HepG2 (cell line): Measurements from ENCODE around the gene ABHD2. TPM values are rescaled to one million over a fixed set of nuclear protein-coding genes. Genes with fewer than 3 reads are reported as not detected.

ENCODE experiments used
- ATAC-seq: fragments of 200-7000 bp; cut with Tn5 transposase; 3 replicates; pipeline ENCODE4 v1.9.1; 2020; ENCODE audit warnings: mild to moderate bottlenecking, moderate library complexity
- BruUV-seq: library from RNA; stranded (reverse); fragments of 400-500 nt; replicated peaks from 2 replicates; lab custom pipeline; 2021; lab: Mats Ljungman, UMichigan
- CTCF ChIA-PET: fragments of 300-600 bp; formaldehyde crosslinking; extraction: SDS; loops from one replicate; lab custom pipeline; 2021; ENCODE audit warnings: low total read pairs, inconsistent platforms, low intra/inter-chr PET ratio; lab: Yijun Ruan, JAX
- POLR2A ChIA-PET: fragments of 350-600 bp; sonication (Branson Sonifier 250); formaldehyde crosslinking; loops from one replicate; lab custom pipeline; 2020; ENCODE audit warnings: antibody characterized with exemption, inconsistent platforms; lab: Yijun Ruan, JAX
- DNase-seq: peaks from one replicate; pipeline ENCODE4 v3.0.0-alpha.2; 2015; ENCODE audit warnings: low spot score
- FAIRE-seq: peaks from 3 replicates; lab custom pipeline; 2011; peaks lifted over from hg19 to GRCh38; lab: Jason Lieb, UNC
- H2AFZ ChIP-seq: one replicate; pipeline ENCODE4 v1.6.1; 2011; ENCODE audit warnings: low read length, inconsistent platforms
- H3K27ac ChIP-seq: fragments of 300-600 bp; 3 replicates; pipeline ENCODE4 v1.8.0; 2011; ENCODE audit warnings: mixed run types, mild to moderate bottlenecking, mixed read lengths, low read length, inconsistent platforms; ENCODE audit not compliant: insufficient read depth; ENCODE audit errors: extremely low read length
- H3K27me3 ChIP-seq, 2 experiments: fragments of 200-600 bp in 1 of 2; 2 replicates in 1 of 2; 3 replicates in 1 of 2; pipeline versions ENCODE4 v1.6.0 to v1.8.0; 2011; ENCODE audit warnings: low read length in 2 of 2, mild to moderate bottlenecking in 2 of 2, moderate library complexity in 2 of 2, inconsistent platforms in 1 of 2; ENCODE audit not compliant: insufficient read depth in 2 of 2, control insufficient read depth in 1 of 2
- H3K36me3 ChIP-seq, 2 experiments: fragments of 200-600 bp in 1 of 2; replicated peaks in 1 of 2; 2 replicates in 1 of 2; 3 replicates in 1 of 2; pipeline versions ENCODE4 v1.5.1 to v1.8.0; 2011; ENCODE audit warnings: low read length in 2 of 2, inconsistent platforms in 1 of 2; ENCODE audit not compliant: insufficient read depth in 2 of 2, control insufficient read depth in 1 of 2
- H3K4me1 ChIP-seq: 2 replicates; pipeline ENCODE4 v1.5.1; 2012; ENCODE audit warnings: low read length, inconsistent platforms; ENCODE audit not compliant: insufficient read depth
- H3K4me2 ChIP-seq: 2 replicates; pipeline ENCODE4 v1.6.0; 2011; ENCODE audit warnings: low read depth, low read length, inconsistent platforms
- H3K4me3 ChIP-seq, 3 experiments: fragments of 200-600 bp in 1 of 3; sonication (generic), shearing (Covaris generic) in 1 of 3; replicated peaks in 1 of 3; 2 replicates each; pipeline ENCODE4 v1.5.1; 2011 to 2016; ENCODE audit warnings: low read length in 3 of 3, inconsistent platforms in 2 of 3, low read depth in 2 of 3, mild to moderate bottlenecking in 2 of 3, control low read depth in 1 of 3, mixed read lengths in 1 of 3; ENCODE audit not compliant: insufficient read depth in 1 of 3
- H3K79me2 ChIP-seq: one replicate; pipeline ENCODE4 v1.6.1; 2011; ENCODE audit warnings: low read length, inconsistent platforms; ENCODE audit not compliant: insufficient read depth
- H3K9ac ChIP-seq: 2 replicates; pipeline ENCODE4 v1.6.0; 2011; ENCODE audit warnings: mild to moderate bottlenecking, low read depth, low read length, inconsistent platforms; ENCODE audit not compliant: insufficient read depth
- H3K9me3 ChIP-seq: 2 replicates; pipeline ENCODE4 v1.5.1; 2012; ENCODE audit warnings: mild to moderate bottlenecking, low read length
- H4K20me1 ChIP-seq: 2 replicates; pipeline ENCODE4 v1.6.0; 2011; ENCODE audit warnings: inconsistent platforms, mild to moderate bottlenecking, low read length, moderate library complexity; ENCODE audit not compliant: insufficient read depth
- ASH2L ChIP-seq: fragments of 300-600, 200-600 bp; sonication (generic); IDR thresholded peaks from 2 replicates; pipeline ENCODE4 v1.7.0; 2017; ENCODE audit warnings: low read depth, mild to moderate bottlenecking, moderate library complexity, mixed read lengths, low read length; ENCODE audit not compliant: insufficient read length
- DMAP1 ChIP-seq: IDR thresholded peaks from 2 replicates; pipeline ENCODE4 v1.6.1; 2016
- ELF1 ChIP-seq: sonication (generic); formaldehyde crosslinking; IDR thresholded peaks from 2 replicates; pipeline ENCODE4 v1.4.0; 2020; ENCODE audit warnings: missing genetic modification reagents
- FOSL2 ChIP-seq: sonication (generic); formaldehyde crosslinking; IDR thresholded peaks from 2 replicates; pipeline ENCODE4 v1.4.0; 2020; ENCODE audit warnings: missing genetic modification reagents
- FOXC1 ChIP-seq: sonication (generic); formaldehyde crosslinking; IDR thresholded peaks from 2 replicates; pipeline ENCODE4 v1.8.0; 2022; ENCODE audit warnings: mild to moderate bottlenecking, missing genetic modification reagents, borderline replicate concordance
- GMEB2 ChIP-seq: IDR thresholded peaks from 2 replicates; pipeline ENCODE4 v1.6.1; 2016; ENCODE audit warnings: missing biosample characterization, missing genetic modification reagents, low read depth
- LBX2 ChIP-seq: sonication (generic); formaldehyde crosslinking; IDR thresholded peaks from 2 replicates; pipeline ENCODE4 v1.5.0; 2020; ENCODE audit warnings: missing genetic modification reagents, mild to moderate bottlenecking, borderline replicate concordance
- PHF20 ChIP-seq: sonication (generic); formaldehyde crosslinking; IDR thresholded peaks from 2 replicates; pipeline ENCODE4 v1.5.0; 2020; ENCODE audit warnings: mild to moderate bottlenecking, missing genetic modification reagents
- RAD21 ChIP-seq: fragments of 450-650 bp; formaldehyde crosslinking; IDR thresholded peaks from 2 replicates; pipeline ENCODE4 v1.5.0; 2020; ENCODE audit warnings: mild to moderate bottlenecking
- REL ChIP-seq: sonication (generic); formaldehyde crosslinking; conservative IDR thresholded peaks from 2 replicates; pipeline ENCODE4 v1.8.0; 2022; ENCODE audit warnings: mild to moderate bottlenecking, missing genetic modification reagents, moderate library complexity
- REST ChIP-seq, 2 experiments: IDR thresholded peaks; 2 replicates each; pipeline ENCODE4 v1.6.1; 2011 to 2012; ENCODE audit warnings: low read length in 2 of 2, borderline replicate concordance in 1 of 2, low read depth in 1 of 2, mild to moderate bottlenecking in 1 of 2, moderate library complexity in 1 of 2
- RFXAP ChIP-seq: sonication (generic); formaldehyde crosslinking; IDR thresholded peaks from 2 replicates; pipeline ENCODE4 v1.4.0; 2020; ENCODE audit warnings: missing genetic modification reagents, borderline replicate concordance
- SAP130 ChIP-seq: IDR thresholded peaks from 2 replicates; pipeline ENCODE4 v1.6.1; 2016; ENCODE audit warnings: low read depth
- SMAD3 ChIP-seq: sonication (generic); formaldehyde crosslinking; IDR thresholded peaks from 2 replicates; pipeline ENCODE4 v1.4.0; 2020; ENCODE audit warnings: missing genetic modification reagents
- U2AF1 ChIP-seq: fragments of 200-400 bp; formaldehyde crosslinking; optimal IDR thresholded peaks from 2 replicates; pipeline ENCODE3; 2017; ENCODE audit warnings: mild to moderate bottlenecking, low read depth, low read length
- ZNF569 ChIP-seq: sonication (generic); formaldehyde crosslinking; IDR thresholded peaks from 2 replicates; pipeline ENCODE4 v1.5.0; 2020; ENCODE audit warnings: mild to moderate bottlenecking, missing genetic modification reagents, moderate library complexity, borderline replicate concordance
- ZNF616 ChIP-seq: sonication (generic); formaldehyde crosslinking; IDR thresholded peaks from 2 replicates; pipeline ENCODE4 v1.5.0; 2020; ENCODE audit warnings: low read depth, mild to moderate bottlenecking, missing genetic modification reagents
- ZNF770 ChIP-seq: sonication (generic); formaldehyde crosslinking; IDR thresholded peaks from 2 replicates; pipeline ENCODE4 v1.5.0; 2020; ENCODE audit warnings: mild to moderate bottlenecking, missing genetic modification reagents
- ZSCAN30 ChIP-seq: sonication (generic); formaldehyde crosslinking; IDR thresholded peaks from 2 replicates; pipeline ENCODE4 v1.5.0; 2020; ENCODE audit warnings: mild to moderate bottlenecking, missing genetic modification reagents
- WGBS: methylation state at CpG from one replicate; pipeline ENCODE4 v1.1.6; 2017; ENCODE audit warnings: low lambda C conversion rate; 5-methylcytosine and 5-hydroxymethylcytosine counted together
- in situ Hi-C: cut with HindIII; loops from 2 replicates; pipeline ENCODE4 v1.10.0; 2017; ENCODE audit warnings: low pct_unique_long_range_greater_than_20kb; ENCODE audit not compliant: extremely low pct_ligation_motif_present
- intact Hi-C: fragments of 100-400 bp; cut with micrococcal nuclease; formaldehyde crosslinking; loops from one replicate; pipeline ENCODE4 v1.10.0; 2022; ENCODE audit not compliant: unreplicated experiment
- polyA plus RNA-seq, 8 experiments: library from polyadenylated mRNA; depleted of rRNA in 3 of 8; stranded (reverse) in 7 of 8; unstranded in 1 of 8; fragments of >200 nt; fragmentation: Illumina TruSeq in 4 of 8; extraction: Trizol in 4 of 8; gene quantifications; 2 replicates each; pipeline versions ENCODE4 v1.2.1 to v1.2.3, GENCODE V29; 2011 to 2016; ENCODE audit warnings: low read depth in 4 of 8, missing spikeins in 1 of 8, mixed read lengths in 1 of 8; ENCODE audit not compliant: insufficient read depth in 1 of 8
- total RNA-seq, 5 experiments: library from RNA; depleted of rRNA; stranded (reverse); fragments of >200 nt; fragmentation: Illumina TruSeq; extraction: Trizol; gene quantifications; 2 replicates each; pipeline ENCODE4 v1.2.3, GENCODE V29; 2016; ENCODE audit warnings: low read depth in 1 of 5

ABHD2 gene
- total and polyA plus RNA-seq, 2 of the 13 experiments (the other 11 are each of a cell fraction or from before 2014, with no cell fraction given) = 14.8 to 22.4 TPM

GRCh38 chr15:89115547-89115946 lies 27.3 kb downstream of the ABHD2 start:
- Histone ChIP-seq H4K20me1 (no peaks in the 10 kb centered on the region), H3K9me3 (no peaks in the 10 kb centered on the region), H3K4me2 (no peak overlapping the region), H3K27me3 (no peaks in the 10 kb centered on the region), H3K4me1 (peaks cover 89% of the 10 kb centered on the region), H2AFZ (no peak overlapping the region), H3K79me2 (peaks cover 5% of the 10 kb centered on the region), H3K9ac (peak overlapping the region; percentile 19; the same call in 1 of the 2 replicates), H3K27ac (peak overlapping the region; percentile 56), H3K4me3 (no peak overlapping the region), H3K36me3 (peaks cover 3 to 31% of the 10 kb centered on the region in 2 experiments)
- no TSS peak for BruUV-seq
- ATAC-seq = peak; percentile 63
- no peak for FAIRE-seq
- DNase-seq = no peak
- 32% methylated on average over 5 of the region's 5 CpGs for WGBS
- in situ Hi-C loops (no loop called here), intact Hi-C loops (no loop called here)
- ChIA-PET CTCF (no interaction called here), POLR2A (interaction anchor here (1.1 to 2.0 kb wide), 3 partner anchors 17 to 27 kb away, joined by 3 to 7 read pairs (median 6); partner anchors contain the start of gene ABHD2)
- no peak for TF ChIP-seq U2AF1
- TF ChIP-seq ZNF616 = no peak
- TF ChIP-seq SMAD3 (CRISPR knock-in tag) = no peak
- no peak for TF ChIP-seq REL (CRISPR knock-in tag)
- 0 out of 2 replicates have a peak, but pooled peaks have one; percentile 14 for TF ChIP-seq SAP130 (CRISPR knock-in tag)
- no peak for TF ChIP-seq REST (IDR thresholded peaks at IDR 0.05; ENCODE audit: borderline replicate concordance in 1 of 2, low read depth in 1 of 2, low read length in 2 of 2)
- TF ChIP-seq ZSCAN30 = no peak
- TF ChIP-seq ZNF569 = no peak
- no peak for TF ChIP-seq FOXC1 (CRISPR knock-in tag)
- TF ChIP-seq FOSL2 (CRISPR knock-in tag) = peak; percentile 74
- TF ChIP-seq PHF20 (CRISPR knock-in tag) = no peak
- TF ChIP-seq RAD21 (CRISPR knock-in tag) = no peak
- no peak for TF ChIP-seq RFXAP
- TF ChIP-seq GMEB2 (CRISPR knock-in tag) = no peak
- no peak for TF ChIP-seq DMAP1
- TF ChIP-seq ZNF770 (CRISPR knock-in tag) = no peak
- TF ChIP-seq ASH2L = no peak
- no peak for TF ChIP-seq LBX2 (CRISPR knock-in tag)
- TF ChIP-seq ELF1 (CRISPR knock-in tag) = 0 out of 2 replicates have a peak, but pooled peaks have one; percentile 28
